Kidney glomerular epithelial cell (primary cell): ENCODE measurements around the gene CST7.
"Not testable (repeated sequence)": the region's sequence is repeated elsewhere in the genome, so short reads cannot be mapped to it uniquely, and the experiment has no call there.

Experiments used
- DNase-seq: peaks from one replicate; lab custom pipeline; 2025; lab: John Stamatoyannopoulos, UW

The CST7 gene

GRCh38 chr20:24929867-24930723, 19.0 kb upstream of the CST7 start:
- DNase-seq = not testable (repeated sequence)

- not testable (repeated sequence) for DNase-seq
Observed at GRCh38 chr20:24930724-24931688, 18.1 kb upstream of the CST7 start.

GRCh38 chr20:24931893-24932292, 17.2 kb upstream of the CST7 start:
- DNase-seq = not testable (repeated sequence)

GRCh38 chr20:24933266-24933908, 15.7 kb upstream of the CST7 start:
- no peak for DNase-seq

- DNase-seq = no peak
Observed at GRCh38 chr20:24934101-24934661, 14.9 kb upstream of the CST7 start.

GRCh38 chr20:24934716-24935115, 14.4 kb upstream of the CST7 start:
- DNase-seq = no peak

- no peak for DNase-seq
Observed at GRCh38 chr20:24935140-24935539, 13.9 kb upstream of the CST7 start.

- DNase-seq = no peak
Observed at GRCh38 chr20:24935766-24936525, 13.1 kb upstream of the CST7 start.

- no peak for DNase-seq
Observed at GRCh38 chr20:24936526-24937407, 12.3 kb upstream of the CST7 start.

GRCh38 chr20:24937579-24937978, 11.5 kb upstream of the CST7 start:
- no peak for DNase-seq

- no peak for DNase-seq
Observed at GRCh38 chr20:24938498-24938897, 10.6 kb upstream of the CST7 start.

GRCh38 chr20:24939036-24939435, 10.0 kb upstream of the CST7 start:
- DNase-seq = no peak

GRCh38 chr20:24942679-24943078, 6.4 kb upstream of the CST7 start:
- DNase-seq = no peak

- no peak for DNase-seq
Observed at GRCh38 chr20:24943196-24943595, 5.9 kb upstream of the CST7 start.

GRCh38 chr20:24943731-24944130, 5.3 kb upstream of the CST7 start:
- no peak for DNase-seq

- DNase-seq = not testable (repeated sequence)
Observed at GRCh38 chr20:24946376-24946775, 2.7 kb upstream of the CST7 start.

GRCh38 chr20:24948396-24948938, 602 bp upstream of the CST7 start:
- not testable (repeated sequence) for DNase-seq

- no peak for DNase-seq
Observed at GRCh38 chr20:24949756-24950127, 673 bp downstream of the CST7 start.

GRCh38 chr20:24950128-24950835, 1.2 kb downstream of the CST7 start:
- DNase-seq = no peak
